Astrocyte (in vitro differentiated cells and primary cell): ENCODE data around the gene NDUFB2. TPM values are rescaled to one million over a fixed set of nuclear protein-coding genes. Genes with fewer than 3 reads are reported as not detected.
"Not testable (repeated sequence)": the region's sequence is repeated elsewhere in the genome, so short reads cannot be mapped to it uniquely, and the experiment has no call there.

Source experiments
- DNase-seq: peaks from one replicate; pipeline ENCODE4 v3.0.0-alpha.2; 2010; ENCODE audit warnings: low read depth
- FAIRE-seq: peaks from 2 replicates; lab custom pipeline; 2011; peaks lifted over from hg19 to GRCh38; lab: Jason Lieb, UNC
- H2AFZ ChIP-seq: 2 replicates; pipeline ENCODE4 v1.6.0; 2012; ENCODE audit warnings: low read depth, low read length, inconsistent platforms
- H3K27ac ChIP-seq: 2 replicates; pipeline ENCODE4 v1.5.1; 2011; ENCODE audit warnings: low read depth, low read length, inconsistent platforms
- H3K27me3 ChIP-seq: 2 replicates; pipeline ENCODE4 v1.6.0; 2011; ENCODE audit warnings: low read length, inconsistent platforms; ENCODE audit not compliant: insufficient read depth
- H3K36me3 ChIP-seq: 2 replicates; pipeline ENCODE4 v1.5.1; 2011; ENCODE audit warnings: low read length, inconsistent platforms; ENCODE audit not compliant: insufficient read depth
- H3K4me1 ChIP-seq: 2 replicates; pipeline ENCODE4 v1.5.1; 2011; ENCODE audit warnings: low read length, inconsistent platforms; ENCODE audit not compliant: insufficient read depth
- H3K4me2 ChIP-seq: 2 replicates; pipeline ENCODE4 v1.6.0; 2012; ENCODE audit warnings: low read length, inconsistent platforms
- H3K4me3 ChIP-seq: 2 replicates; pipeline ENCODE4 v1.5.1; 2011; ENCODE audit warnings: low read depth, mild to moderate bottlenecking, low read length, inconsistent platforms; ENCODE audit not compliant: insufficient read depth
- H3K79me2 ChIP-seq: 2 replicates; pipeline ENCODE4 v1.6.0; 2012; ENCODE audit warnings: mild to moderate bottlenecking, low read length, inconsistent platforms; ENCODE audit not compliant: insufficient read depth
- H3K9ac ChIP-seq: 2 replicates; pipeline ENCODE4 v1.6.0; 2012; ENCODE audit warnings: mild to moderate bottlenecking, low read length, inconsistent platforms
- H3K9me3 ChIP-seq: 2 replicates; pipeline ENCODE4 v1.5.1; 2012; ENCODE audit warnings: low read depth, mild to moderate bottlenecking, low read length, inconsistent platforms; ENCODE audit not compliant: insufficient read depth
- H4K20me1 ChIP-seq: 2 replicates; pipeline ENCODE4 v1.6.0; 2012; ENCODE audit warnings: low read length, inconsistent platforms; ENCODE audit not compliant: insufficient read depth
- H3K27ac Mint-ChIP-seq: one replicate; pipeline ENCODE4 v1.8.0; 2021; ENCODE audit warnings: mild to moderate bottlenecking, mixed read lengths; ENCODE audit not compliant: unreplicated experiment
- H3K27me3 Mint-ChIP-seq: one replicate; pipeline ENCODE4 v1.8.0; 2021; ENCODE audit warnings: low read depth, mixed read lengths; ENCODE audit not compliant: unreplicated experiment
- H3K36me3 Mint-ChIP-seq: one replicate; pipeline ENCODE4 v1.8.0; 2021; ENCODE audit warnings: low read depth, mixed read lengths; ENCODE audit not compliant: unreplicated experiment
- H3K4me1 Mint-ChIP-seq: one replicate; pipeline ENCODE4 v1.8.0; 2021; ENCODE audit warnings: low read depth, mixed read lengths; ENCODE audit not compliant: unreplicated experiment
- H3K4me3 Mint-ChIP-seq: one replicate; pipeline ENCODE4 v1.8.0; 2021; ENCODE audit warnings: mild to moderate bottlenecking, moderate library complexity, mixed read lengths; ENCODE audit not compliant: unreplicated experiment
- H3K9me3 Mint-ChIP-seq: one replicate; pipeline ENCODE4 v1.8.0; 2021; ENCODE audit warnings: mild to moderate bottlenecking, mixed read lengths; ENCODE audit not compliant: unreplicated experiment
- EZH2 ChIP-seq: IDR thresholded peaks from 2 replicates; pipeline ENCODE4 v1.6.1; 2012; ENCODE audit warnings: mild to moderate bottlenecking, low read length, inconsistent platforms; ENCODE audit not compliant: insufficient read depth
- total RNA-seq: library from RNA; stranded (reverse); gene quantifications from 2 replicates; pipeline ENCODE4 v1.2.1, GENCODE V29; 2021
- TF ChIP-seq, protein P1 (sequence below): IDR thresholded peaks from 2 replicates; pipeline ENCODE4 v1.5.1; 2011; ENCODE audit warnings: low read depth, mild to moderate bottlenecking, inconsistent platforms, low read length, moderate library complexity; ENCODE audit not compliant: insufficient read depth

NDUFB2 gene
- total RNA-seq, 1 donor from 2014 or later, result 254 TPM

DNA sequence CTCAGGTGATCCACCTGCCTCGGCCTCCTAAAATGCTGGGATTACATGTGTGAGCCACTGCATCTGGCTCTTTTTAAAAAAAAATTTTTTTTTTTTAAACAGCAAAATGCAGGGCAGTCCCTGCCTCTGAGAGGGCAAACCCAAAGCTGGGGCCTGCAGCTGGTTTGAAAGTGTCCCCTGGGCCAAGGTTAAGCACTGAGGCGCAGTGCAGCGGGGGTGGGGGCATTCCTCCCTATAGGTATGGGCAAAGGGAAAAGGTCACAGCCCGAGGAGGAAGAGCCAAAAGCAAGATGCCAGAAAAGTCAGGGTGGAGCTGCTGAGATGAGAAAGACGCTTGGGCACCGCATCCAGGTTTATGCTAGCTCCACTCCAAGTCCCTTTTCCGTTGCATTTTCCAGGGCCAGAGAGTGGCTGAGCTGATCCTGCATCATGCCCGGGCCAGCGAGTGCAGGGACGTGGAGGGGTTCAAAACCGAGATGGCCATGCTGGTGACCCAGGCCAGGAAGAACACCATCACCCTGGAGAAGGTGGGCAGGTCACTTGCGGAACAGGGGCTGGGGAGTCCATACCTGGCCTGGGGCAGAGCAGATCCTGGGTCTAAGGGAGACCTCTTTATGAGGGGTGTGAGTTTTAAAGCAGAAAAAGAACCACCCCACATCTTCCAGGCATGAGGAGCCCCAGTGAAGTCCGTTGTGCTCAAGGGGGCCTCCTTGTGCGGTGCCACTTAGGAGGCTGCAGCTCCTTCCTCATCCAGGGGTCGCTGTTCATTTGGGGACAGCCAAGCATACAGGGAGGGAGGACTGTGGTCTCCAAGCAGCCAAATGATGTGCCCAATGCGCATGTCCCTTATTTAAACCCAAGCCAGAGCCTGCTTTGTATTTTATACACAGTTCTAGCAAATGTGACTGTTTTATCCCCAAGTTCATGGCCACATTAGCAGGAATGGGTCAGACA, 7.0 kb upstream of the NDUFB2 start:
- DNase-seq (no peak), FAIRE-seq (no peak)
- Histone ChIP-seq H3K27me3 (no peaks in the 10 kb centered on the region), H3K36me3 (no peaks in the 10 kb centered on the region), H3K9me3 (no peaks in the 10 kb centered on the region), H3K4me2 (no peak overlapping the region), H3K79me2 (no peaks in the 10 kb centered on the region), H3K27ac (no peak overlapping the region), H2AFZ (no peak overlapping the region), H3K4me3 (no peak overlapping the region), H4K20me1 (no peaks in the 10 kb centered on the region), H3K4me1 (no peaks in the 10 kb centered on the region), H3K9ac (no peak overlapping the region)
- TF ChIP-seq, protein P1, sequence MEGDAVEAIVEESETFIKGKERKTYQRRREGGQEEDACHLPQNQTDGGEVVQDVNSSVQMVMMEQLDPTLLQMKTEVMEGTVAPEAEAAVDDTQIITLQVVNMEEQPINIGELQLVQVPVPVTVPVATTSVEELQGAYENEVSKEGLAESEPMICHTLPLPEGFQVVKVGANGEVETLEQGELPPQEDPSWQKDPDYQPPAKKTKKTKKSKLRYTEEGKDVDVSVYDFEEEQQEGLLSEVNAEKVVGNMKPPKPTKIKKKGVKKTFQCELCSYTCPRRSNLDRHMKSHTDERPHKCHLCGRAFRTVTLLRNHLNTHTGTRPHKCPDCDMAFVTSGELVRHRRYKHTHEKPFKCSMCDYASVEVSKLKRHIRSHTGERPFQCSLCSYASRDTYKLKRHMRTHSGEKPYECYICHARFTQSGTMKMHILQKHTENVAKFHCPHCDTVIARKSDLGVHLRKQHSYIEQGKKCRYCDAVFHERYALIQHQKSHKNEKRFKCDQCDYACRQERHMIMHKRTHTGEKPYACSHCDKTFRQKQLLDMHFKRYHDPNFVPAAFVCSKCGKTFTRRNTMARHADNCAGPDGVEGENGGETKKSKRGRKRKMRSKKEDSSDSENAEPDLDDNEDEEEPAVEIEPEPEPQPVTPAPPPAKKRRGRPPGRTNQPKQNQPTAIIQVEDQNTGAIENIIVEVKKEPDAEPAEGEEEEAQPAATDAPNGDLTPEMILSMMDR, result no peak
- no peak for TF ChIP-seq EZH2
- no peak overlapping the region for H3K4me3 Mint-ChIP-seq
- no peaks in the 10 kb centered on the region for H3K27me3 Mint-ChIP-seq
- no peak overlapping the region for H3K27ac Mint-ChIP-seq
- H3K4me1 Mint-ChIP-seq, result no peaks in the 10 kb centered on the region
- H3K36me3 Mint-ChIP-seq, result peaks cover 9% of the 10 kb centered on the region
- peaks cover 2% of the 10 kb centered on the region for H3K9me3 Mint-ChIP-seq

DNA sequence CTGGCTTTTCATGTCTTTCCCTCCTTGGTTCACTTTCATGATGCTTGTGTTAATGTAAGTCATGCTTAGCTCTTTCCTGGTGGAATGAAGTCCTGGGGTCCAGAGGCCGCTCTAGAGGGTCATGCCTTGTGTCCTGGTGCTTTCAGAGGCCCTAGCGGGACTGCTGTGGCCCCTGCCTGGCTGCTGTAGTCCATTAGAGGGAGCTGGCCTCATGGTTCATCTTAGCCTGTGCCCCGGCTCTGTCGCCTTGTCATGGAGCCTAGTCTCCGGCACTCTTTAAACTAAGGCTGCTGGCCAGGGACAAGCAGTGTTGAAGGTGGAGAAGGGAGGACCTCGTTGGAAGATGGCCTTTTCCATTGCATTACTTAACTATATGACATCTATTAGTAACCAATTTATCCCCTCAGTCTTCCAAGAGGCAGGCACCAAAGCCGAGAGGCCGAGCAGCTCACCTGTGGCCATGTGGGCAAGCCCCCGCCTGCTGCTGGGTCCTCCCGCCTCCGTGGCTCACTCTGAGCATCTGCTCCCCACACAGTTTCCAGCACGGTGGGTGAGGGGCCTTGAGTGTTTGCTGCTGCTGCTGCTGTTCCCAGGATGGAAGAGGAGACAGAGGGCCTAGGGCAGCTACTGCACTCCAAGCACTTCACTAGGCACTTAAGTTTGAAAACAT, 5.0 kb upstream of the NDUFB2 start:
- H3K4me1 Mint-ChIP-seq, result peaks cover 6% of the 10 kb centered on the region
- H3K4me1 ChIP-seq, result peaks cover 8% of the 10 kb centered on the region
- H3K27ac ChIP-seq, result no peak overlapping the region
- DNase-seq (no peak), FAIRE-seq (no peak)
- no peak overlapping the region for H3K27ac Mint-ChIP-seq
- no peak overlapping the region for H3K9ac ChIP-seq
- no peak overlapping the region for H3K4me2 ChIP-seq
- no peak overlapping the region for H3K4me3 Mint-ChIP-seq
- no peaks in the 10 kb centered on the region for H4K20me1 ChIP-seq
- H3K27me3 ChIP-seq, result no peaks in the 10 kb centered on the region
- no peak for TF ChIP-seq EZH2
- TF ChIP-seq, protein P1, result no peak
- H3K36me3 ChIP-seq, result no peaks in the 10 kb centered on the region
- no peak overlapping the region for H3K4me3 ChIP-seq
- no peaks in the 10 kb centered on the region for H3K9me3 ChIP-seq
- peaks cover 8% of the 10 kb centered on the region for H3K36me3 Mint-ChIP-seq
- no peaks in the 10 kb centered on the region for H3K79me2 ChIP-seq
- peaks cover 2% of the 10 kb centered on the region for H3K9me3 Mint-ChIP-seq
- no peaks in the 10 kb centered on the region for H3K27me3 Mint-ChIP-seq
- H2AFZ ChIP-seq, result no peak overlapping the region

DNA sequence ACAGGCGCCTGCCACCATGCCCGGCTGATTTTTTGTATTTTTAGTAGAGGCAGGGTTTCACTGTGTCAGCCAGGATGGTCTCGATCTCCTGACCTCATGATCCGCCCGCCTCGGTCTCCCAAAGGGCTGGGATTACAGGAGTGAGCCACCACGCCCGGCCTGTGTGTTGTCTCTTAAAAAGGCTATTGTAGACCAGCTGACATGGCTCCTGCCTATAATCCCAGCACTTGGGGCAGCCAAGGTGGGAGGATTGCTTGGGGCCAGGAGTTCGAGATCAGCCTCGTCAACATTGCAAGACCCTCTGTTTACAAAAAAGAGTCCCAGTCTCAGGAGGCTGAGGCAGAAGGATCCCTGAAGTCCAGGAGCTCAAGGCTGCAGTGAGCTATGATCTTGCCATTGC, 2.7 kb upstream of the NDUFB2 start:
- not testable (repeated sequence) for H3K9me3 Mint-ChIP-seq, H3K4me1 ChIP-seq, H3K4me2 ChIP-seq, H3K36me3 Mint-ChIP-seq, H3K27ac Mint-ChIP-seq, DNase-seq, H3K27me3 Mint-ChIP-seq, FAIRE-seq, H3K27ac ChIP-seq, H3K9ac ChIP-seq, H3K4me3 Mint-ChIP-seq, H2AFZ ChIP-seq, H3K36me3 ChIP-seq, H3K4me3 ChIP-seq, H3K27me3 ChIP-seq, H3K9me3 ChIP-seq
- Histone ChIP-seq H3K79me2 (peaks cover 21% of the 10 kb centered on the region), H4K20me1 (peaks cover 15% of the 10 kb centered on the region)
- H3K4me1 Mint-ChIP-seq, result peaks cover 13% of the 10 kb centered on the region
